GM20000 (cell line): ENCODE measurements around the gene SUSD6.
"Not testable (repeated sequence)": the region's sequence is repeated elsewhere in the genome, so short reads cannot be mapped to it uniquely, and the experiment has no call there.

Experiments used
- DNase-seq: peaks from one replicate; pipeline ENCODE4 v3.0.0; 2012; ENCODE audit warnings: low spot score
- TF ChIP-seq, protein P1 (sequence below): IDR thresholded peaks from 2 replicates; pipeline ENCODE4 v1.5.1; 2012; ENCODE audit warnings: mild to moderate bottlenecking, control low read depth; ENCODE audit errors: extremely low read depth, missing control alignments

Gene SUSD6

DNA sequence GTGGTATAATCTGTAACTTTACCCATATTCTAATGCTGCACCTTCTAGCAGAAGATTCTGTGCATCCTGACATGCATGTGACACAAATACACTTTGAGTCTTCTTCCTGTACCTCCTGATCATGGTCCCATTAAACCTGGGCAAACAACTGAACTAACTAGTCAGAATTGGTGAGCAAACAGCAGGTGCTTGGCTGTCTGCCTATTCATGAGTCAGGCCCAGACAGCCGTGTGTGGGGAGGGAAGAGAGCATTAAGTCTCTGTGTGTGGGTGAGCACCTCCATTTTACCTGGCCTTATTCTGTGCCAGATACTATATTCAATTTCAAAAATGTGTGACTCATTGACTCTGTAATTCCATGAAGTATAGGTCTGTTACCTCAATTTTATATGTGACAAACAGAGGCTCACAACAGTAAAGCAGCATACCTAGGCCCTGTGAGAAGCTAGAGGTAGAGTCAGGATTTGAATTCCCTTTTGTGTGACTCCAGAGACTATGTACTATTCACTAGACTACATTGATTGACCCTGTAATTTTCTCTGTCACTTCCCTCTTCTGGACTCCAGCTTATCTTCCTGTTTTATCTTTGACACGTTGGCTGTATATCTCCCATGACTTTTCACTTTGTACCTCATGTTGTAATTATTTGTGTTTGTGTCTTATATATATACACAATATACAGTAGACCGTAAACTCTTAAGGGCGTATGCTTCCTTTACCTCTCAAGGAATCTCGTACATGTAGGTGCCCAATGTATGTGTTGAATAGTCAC is 32.2 kb downstream of the SUSD6 start:
- DNase-seq: no peak
- TF ChIP-seq, protein P1, sequence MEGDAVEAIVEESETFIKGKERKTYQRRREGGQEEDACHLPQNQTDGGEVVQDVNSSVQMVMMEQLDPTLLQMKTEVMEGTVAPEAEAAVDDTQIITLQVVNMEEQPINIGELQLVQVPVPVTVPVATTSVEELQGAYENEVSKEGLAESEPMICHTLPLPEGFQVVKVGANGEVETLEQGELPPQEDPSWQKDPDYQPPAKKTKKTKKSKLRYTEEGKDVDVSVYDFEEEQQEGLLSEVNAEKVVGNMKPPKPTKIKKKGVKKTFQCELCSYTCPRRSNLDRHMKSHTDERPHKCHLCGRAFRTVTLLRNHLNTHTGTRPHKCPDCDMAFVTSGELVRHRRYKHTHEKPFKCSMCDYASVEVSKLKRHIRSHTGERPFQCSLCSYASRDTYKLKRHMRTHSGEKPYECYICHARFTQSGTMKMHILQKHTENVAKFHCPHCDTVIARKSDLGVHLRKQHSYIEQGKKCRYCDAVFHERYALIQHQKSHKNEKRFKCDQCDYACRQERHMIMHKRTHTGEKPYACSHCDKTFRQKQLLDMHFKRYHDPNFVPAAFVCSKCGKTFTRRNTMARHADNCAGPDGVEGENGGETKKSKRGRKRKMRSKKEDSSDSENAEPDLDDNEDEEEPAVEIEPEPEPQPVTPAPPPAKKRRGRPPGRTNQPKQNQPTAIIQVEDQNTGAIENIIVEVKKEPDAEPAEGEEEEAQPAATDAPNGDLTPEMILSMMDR: no peak

DNA sequence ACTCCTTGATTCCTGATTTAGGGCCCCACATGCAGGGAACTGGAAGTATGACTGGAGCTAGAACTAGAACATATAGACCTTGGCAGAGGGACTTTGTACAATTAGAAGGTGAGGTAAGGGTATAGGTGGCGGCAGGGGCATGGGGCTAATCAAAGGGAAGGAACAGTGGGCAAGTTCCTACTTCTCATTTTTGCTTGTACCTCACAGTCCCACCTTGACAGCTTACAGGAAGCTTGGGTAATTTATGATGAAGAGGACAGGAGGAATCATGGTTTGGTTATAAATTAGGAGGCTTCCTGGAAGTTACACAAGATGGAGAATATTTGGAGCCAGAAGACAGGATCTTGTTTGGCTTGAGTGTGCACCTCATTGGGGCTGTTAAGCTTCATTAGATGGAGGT is 33.4 kb downstream of the SUSD6 start:
- no peak for DNase-seq
- TF ChIP-seq, protein P1: no peak

DNA sequence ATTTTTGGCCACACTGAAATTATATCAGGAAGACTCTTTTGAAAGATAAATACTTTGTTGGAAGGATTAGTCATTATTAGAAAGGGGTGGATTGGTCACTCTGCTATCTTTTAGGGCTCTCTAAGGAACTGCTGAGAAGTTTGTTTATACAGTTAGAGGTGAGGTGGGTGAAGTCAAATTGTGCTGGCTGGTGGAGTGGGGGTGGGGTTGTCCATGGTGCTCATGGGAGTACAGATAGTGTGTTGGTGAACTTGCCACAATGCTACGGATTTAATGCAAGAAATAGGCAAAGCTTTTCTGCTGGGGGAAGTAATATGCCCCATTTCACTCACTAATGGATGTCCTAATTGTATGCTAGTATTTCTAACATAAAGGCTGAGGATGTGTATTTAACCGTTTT is 35.8 kb downstream of the SUSD6 start:
- TF ChIP-seq, protein P1: no peak
- DNase-seq: no peak

DNA sequence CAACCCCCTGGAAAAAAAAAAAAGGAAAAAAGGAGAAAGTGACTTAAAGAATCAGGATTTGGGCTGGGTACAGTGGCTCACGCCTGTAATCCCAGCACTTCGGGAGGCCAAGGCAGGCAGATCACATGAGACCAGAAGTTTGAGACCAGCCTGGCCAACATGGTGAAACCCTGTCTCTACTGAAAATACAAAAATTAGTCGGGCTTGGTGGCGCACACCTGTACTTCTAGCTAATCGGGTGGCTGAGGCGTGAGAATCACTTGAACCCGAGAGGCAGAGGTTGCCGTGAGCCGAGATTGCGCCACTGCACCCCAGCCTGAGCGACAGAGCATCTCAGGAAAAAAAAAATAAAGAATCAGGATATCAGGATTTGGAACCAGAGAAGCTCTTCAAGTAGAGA is 36.2 kb downstream of the SUSD6 start:
- not testable (repeated sequence) for DNase-seq

DNA sequence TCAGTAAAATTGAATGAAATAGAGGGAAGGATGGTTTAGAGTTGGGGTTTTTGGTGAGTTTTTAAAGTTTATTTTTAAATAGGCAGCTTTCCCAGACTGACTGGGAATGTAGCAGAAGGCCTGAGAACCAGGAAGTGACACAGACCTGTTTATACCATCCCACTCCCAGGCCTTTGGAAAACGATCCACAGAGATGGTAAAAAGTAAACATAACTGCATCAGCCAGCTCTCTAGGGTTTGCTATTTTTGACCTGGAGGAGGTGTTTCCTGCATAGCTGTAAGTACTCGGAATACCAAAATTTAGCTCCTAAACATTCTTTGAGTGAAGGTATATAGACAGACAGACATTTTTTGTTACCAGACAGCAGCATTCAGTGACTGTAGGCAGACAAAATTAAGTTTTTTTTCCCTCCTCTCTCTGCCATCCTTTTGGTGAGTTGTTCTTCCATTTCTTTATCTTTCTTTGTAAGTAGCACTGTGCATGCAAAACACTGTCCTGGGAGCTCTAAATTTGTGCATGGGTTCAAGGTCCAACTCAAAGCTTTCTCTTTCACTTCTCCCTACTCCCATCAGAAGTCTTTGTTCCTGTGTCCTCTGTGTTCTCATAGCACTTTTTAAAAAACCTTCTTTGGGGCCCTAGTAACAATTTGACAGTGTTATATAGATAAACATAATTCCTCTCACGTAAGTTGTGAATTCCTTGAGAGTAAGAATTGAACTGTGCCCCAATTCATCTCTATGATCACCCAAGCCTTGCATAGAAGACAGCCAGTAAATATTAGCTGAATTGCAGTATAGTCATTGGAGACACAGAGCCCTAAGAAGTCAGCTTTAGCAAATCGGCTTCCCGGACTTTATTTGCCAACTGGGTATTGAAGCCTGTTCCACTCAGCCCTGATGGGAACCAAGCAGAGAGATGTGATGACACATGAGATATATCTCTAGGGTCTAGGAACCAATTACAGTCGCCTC is 37.4 kb downstream of the SUSD6 start:
- DNase-seq: no peak
- TF ChIP-seq, protein P1: no peak

DNA sequence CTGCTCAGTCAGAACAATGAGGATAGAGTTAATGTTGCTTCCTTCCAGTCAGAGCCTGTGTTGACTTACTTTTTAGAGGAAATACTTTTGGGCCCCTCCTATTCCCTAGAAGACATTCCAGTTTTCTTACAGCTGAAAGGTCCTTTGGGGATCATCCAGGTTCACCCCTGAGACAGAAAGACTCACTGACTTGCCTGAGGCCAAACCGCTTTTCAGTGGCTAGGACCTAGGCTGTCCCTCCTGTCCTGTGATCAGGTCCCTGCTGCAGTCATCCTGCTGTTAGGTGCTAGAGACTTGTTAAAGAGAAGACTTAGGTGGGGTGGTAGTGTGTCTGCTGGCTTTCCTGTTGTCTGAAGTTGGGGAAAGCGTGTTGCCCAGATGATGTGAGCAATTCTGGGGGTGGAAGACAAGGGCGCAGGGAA is 39.6 kb downstream of the SUSD6 start:
- no peak for DNase-seq
- TF ChIP-seq, protein P1: no peak

DNA sequence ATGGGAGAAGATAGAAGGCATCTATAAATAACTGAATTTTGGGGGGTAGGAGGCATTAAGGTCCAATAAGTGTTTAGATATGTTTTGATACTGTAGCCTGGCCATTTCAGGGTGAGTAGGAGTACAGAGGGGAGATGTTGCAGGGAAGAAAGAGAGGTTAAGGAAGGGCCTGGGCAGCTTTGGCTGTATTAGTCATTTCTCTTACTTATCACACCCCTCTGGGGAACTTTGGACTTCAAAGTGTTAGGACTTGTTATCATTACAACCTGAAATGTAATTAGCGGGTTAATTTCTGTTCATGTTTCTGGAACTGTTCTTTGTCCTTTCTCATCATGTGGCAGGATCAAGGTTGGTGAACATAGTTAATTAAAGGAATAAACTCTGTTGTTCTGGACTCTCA is 40.3 kb downstream of the SUSD6 start:
- TF ChIP-seq, protein P1: no peak

More for the DNA sequence above, 40.3 kb downstream of the SUSD6 start:
- no peak for DNase-seq
